Inferior parietal cortex (tissue), 1 donor: ENCODE measurements around the gene GALNT5.
"Not testable (repeated sequence)": the region's sequence is repeated elsewhere in the genome, so short reads cannot be mapped to it uniquely, and the experiment has no call there.

ENCODE experiments used
- DNase-seq: peaks from one replicate; pipeline ENCODE4 v3.0.0-alpha.2; 2016; ENCODE audit errors: extremely low spot score

Gene GALNT5

DNA sequence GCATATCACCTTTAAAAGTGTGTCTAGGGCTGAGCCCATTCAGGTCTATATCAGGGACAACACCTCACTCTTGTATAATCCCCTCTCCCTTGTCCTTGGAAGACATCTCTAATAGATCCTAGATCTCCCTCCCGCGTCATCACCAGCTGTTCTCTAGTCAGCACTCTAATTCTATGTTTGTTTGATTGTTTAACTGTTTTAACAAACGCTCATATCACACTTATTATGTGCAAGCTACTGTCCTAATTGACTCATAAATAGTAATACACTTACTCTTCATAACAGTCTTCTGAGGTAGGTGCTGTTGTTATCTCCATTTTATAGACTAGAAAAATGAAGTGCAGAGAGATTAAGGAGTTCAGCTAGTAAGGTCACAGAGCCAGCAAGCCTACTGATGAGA lies 69.7 kb downstream of the GALNT5 start:
- no peak for DNase-seq

DNA sequence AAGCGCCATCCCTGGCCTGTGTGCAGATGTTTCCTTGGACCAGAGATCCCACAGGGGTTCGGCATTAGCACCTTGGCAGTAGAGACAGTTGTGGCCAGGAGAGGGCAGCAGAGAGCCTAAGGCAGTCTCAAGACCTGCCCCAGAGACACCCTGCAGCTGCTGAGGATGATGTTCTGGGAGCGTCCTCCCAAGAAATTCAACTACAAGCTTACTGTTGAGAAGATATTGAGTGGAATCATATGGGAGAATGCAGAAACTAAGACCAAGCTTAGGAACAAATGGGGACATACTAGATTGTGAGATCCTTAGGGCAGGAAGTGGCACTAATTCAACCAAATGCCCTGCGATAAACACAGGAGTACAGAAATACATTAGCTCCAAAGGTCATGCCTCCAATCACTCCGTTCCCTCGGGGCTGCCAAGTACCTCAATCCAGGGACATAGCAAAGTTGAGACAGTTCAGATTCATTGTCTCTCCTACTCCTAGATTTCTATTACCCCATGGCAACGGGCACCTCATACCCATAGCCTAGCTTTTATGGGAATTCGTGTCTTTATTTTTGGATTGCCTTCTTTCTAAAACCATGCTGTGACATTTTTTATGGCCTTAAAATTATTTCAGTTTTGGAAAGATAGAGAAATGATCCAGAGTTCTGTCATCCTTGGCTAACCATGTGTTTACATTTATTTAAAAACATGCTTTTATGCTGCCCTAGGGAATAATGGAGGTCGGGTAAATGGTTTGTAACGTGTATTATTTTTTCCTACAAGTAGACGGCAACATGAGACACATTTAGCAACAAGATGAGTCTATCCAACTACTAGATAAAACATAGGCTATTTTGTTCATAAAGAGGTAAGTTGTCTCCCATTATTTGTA lies 70.4 kb downstream of the GALNT5 start:
- peak; percentile 93 for DNase-seq

DNA sequence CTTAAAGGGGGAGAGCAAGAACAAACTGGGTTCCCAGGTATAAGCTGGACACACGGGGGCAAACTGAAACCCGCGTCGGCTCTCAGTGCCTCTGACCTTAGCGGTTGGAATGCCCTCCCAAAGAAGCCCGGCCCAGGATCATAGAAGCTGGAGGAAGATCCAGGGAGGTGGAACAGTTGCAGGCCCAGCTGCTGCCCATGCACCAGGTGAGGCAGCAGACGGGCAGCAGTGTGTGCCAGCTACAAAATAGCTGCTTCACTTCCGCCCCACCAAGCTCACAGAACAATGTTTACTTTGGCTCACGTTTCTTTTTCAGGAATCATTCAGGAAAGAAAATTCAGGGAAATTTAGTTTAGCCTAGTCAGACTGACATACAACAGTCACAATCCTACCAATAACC lies 72.0 kb downstream of the GALNT5 start:
- DNase-seq: no peak

DNA sequence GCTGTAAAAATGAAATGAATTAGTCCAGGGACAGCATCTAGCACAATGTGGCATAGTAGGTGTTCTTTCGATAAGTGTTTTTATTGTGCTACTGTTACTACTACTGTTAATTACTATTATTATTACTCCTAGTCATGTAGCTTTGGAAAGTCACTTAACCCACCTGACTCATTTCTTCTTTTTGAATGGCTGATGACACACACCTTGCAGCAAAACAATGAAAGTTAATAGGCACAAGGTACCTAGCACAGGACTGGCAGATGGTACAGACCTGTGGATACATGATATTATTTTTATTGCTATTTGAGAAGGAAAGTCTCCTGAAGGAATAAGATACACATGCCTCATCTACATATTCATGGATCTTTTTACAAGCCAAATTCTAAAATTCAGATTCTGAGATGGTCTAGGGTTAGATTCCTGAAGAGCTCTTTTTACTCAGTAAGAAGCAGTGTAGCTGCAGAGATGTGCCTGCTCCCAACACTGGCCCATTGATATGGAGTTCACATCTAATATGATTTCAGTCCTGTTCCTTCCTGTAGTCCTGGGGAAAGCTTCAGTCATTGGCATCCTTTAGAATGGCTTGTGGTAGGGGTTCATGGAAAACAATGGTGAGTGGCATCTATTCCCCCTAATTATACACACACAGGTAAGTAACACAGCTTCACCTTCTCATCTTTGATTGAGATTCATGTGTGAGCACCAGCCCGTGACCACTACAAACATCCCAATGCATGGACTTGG lies 76.0 kb downstream of the GALNT5 start:
- DNase-seq: no peak

DNA sequence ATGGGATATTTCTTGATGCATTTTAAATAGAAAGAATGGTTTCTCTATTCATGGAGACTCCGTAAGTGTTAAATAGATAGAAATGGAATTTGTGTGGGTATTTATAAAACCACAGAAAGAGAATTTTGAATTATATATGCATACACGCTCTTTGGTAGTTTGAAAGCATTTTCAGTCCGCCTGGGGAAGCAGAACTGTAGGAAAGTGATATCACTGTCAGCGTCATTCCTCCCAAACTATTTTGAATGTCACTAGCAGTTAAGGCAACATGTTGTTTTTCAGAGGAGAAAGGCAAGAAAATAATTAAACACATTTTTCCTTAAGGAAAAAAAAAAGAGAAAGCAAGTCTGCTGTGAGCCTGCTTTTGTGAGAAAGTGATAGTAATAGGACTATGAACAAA lies 76.8 kb downstream of the GALNT5 start:
- no peak for DNase-seq

DNA sequence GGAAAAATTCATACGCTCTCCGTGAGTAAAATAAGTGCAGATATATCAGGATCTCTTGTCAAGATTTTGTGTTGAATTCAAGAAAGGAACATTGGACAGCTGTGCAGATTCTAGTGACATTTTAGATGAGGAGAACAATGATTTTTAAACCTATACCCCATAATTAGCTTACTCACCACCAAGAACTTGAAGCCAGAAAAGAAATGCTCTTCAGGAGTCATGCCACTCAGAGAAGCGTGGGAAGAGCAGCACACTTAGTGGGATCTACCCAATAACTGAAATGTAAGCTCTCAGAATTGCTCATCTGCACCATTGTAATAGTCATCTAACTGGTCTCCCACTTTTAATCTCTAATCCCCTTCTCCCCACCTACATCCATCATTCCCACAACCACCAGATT lies 77.3 kb downstream of the GALNT5 start:
- no peak for DNase-seq

DNA sequence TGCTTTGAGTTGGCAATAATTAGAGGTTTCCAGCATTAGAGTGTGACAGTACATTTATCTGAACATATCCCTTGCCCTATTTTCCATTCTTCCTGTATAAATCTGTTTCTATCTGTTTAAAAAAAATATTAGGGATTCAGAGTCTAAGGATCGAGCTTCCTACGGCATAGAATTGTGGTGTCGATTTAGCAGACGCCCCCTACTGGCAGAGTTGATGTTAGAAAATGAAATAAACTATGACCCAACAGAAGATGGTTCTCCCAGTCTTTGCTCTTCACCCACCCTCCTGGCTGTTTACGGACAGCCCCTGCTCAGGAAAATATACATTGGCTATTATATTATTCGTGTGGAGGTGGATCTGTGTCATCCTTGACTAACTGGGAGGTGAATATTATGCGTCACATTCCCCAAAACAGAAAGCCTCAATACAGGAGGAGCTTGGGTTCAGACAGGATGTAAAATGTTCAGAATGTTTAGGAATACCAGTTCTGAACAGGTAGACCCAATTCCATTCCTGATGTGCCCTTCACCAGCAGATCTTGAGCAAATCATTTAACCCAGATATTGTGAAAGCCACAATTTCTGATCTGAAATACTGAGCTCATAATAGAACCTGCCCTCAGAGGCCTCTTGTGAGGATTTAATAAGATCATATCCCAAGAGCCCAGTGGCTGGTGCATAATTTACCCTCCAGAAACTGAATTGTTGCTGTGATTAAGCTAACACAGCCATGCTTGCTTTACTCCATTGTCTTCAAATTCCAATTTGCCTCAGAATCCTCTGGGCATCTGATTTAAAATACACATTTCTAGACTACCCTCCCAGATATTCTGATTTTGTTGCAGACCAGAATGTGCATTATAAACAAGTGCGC lies 78.9 kb downstream of the GALNT5 start:
- peak; percentile 73 for DNase-seq

DNA sequence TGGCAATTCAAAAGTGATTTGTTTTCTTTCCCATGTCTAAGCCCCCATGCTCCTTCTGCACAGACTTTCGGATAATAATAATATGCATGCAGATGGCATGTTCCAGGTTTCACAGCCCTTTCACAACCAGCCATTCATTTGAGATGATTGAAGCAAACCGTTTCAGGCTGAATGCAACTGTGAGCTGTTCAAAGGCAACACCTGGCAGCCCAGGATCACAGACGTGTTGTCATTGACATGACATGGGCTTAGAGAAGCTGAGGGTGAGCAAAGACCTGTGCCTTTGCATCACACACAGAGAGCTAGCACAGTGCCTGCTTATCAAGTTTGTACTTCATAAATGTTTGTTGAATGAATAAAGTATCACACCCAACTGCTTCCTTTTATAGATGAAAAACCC lies 80.5 kb downstream of the GALNT5 start:
- no peak for DNase-seq

DNA sequence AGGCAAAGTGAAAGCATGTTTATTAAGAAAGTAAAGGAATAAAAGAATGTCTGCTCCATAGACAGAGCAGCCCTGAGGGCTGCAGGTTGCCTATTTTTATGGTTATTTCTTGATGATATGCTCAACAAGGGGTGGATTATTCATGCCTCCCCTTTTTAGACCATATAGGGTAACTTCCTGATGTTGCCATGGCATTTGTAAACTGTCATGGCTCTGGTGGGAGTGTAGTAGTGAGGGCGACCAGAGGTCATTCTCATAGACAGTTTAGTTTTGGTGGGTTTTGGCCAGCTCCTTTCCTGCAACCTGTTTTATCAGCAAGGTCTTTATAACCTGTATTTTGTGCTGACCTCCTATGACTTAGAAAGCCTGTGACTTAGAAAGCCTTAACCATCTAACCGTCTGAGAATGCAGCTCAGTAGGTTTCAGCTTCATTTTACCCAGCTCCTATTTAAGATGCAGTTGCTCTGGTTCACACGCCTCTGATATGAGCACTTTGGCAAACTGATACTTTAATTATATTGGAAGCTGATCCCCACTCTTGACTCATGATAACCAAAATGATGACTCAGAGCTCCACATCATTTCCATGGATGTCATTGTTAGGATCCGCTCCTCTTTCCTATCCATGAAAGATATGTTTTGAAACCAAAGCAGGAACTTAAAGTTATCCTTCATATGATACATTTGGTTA lies 82.6 kb downstream of the GALNT5 start:
- no peak for DNase-seq

DNA sequence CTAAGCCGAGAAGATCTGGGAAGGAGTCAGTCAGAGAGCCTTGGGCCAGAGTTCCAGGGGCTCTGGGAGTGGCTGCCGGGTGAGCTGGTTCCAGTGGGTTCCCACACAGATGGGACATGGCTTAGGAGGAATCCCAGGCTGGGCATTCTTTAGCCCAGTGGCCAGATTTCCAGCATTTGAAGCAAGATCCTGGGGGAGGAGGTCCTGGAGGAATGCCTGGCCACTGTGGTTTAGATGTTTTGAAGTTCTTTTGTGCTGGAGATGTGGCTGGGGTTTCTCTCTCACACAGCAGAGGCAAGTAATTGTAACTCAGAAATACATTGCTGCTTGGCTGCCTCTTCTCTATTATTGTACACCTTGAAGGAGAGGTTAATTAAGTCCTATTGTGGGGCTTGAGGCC lies 83.9 kb downstream of the GALNT5 start:
- DNase-seq: not testable (repeated sequence)

DNA sequence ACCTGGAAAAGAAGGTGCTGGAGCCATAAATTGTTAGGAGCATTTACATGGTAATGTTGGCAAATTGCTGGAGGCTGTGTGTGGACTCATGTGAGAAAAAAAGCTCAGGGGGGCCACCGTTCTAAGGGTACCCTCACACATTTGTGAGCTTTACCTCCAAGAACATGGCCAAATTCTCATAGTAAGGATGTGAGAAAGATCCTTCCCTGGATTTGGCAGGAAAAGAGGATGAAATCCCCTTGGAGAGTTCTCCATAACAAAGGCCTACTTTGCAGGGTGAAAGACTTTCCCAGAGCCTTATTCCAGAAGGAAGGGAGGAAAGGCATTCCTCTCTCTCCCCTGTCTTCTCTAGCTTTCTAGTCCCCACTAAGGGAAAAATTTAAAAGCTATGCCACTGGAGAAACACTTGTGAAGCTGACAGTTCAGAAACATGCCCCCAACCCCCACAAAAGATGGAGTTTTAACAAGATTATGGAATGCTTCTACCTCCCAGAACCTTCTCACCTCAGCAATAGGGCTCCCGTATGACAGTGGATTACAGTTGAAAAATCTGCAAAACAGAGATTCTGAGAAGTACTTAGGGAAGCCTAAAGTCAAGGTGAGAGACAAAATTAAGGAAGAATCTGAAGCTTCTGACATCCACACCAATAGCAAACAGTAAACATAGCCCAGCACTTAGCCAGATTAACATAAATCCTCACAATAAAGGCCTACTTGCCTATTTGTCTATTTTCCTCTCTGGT lies 88.3 kb downstream of the GALNT5 start:
- DNase-seq: no peak

DNA sequence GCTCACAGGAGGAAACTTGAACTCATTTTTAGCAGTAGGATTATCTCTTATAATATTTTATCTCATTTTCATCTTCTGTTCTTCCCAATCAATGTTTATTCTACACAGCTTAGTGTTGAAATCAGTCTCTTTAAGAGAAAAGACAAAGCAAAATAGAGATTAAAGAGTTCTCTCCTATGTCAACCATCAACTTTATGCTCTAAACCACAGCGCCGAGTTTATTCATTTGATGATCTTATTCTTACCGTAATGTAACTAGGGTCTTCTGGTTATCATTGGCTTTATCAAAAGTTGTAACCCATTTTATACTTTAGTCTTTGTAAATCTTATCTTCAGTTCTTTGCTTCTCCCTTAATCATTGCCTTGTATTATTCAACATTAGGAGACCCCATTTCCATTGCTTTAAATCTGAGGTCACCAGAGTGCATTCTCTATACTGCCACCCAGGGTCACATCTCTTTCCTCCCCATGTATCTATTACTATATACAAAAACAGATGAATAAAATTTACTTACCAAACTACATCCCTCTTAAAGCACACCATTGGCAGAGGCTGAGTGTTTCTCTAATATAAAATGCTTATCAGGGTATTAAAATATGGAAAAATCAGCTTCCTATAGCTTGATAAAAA lies 90.9 kb downstream of the GALNT5 start:
- DNase-seq: no peak

DNA sequence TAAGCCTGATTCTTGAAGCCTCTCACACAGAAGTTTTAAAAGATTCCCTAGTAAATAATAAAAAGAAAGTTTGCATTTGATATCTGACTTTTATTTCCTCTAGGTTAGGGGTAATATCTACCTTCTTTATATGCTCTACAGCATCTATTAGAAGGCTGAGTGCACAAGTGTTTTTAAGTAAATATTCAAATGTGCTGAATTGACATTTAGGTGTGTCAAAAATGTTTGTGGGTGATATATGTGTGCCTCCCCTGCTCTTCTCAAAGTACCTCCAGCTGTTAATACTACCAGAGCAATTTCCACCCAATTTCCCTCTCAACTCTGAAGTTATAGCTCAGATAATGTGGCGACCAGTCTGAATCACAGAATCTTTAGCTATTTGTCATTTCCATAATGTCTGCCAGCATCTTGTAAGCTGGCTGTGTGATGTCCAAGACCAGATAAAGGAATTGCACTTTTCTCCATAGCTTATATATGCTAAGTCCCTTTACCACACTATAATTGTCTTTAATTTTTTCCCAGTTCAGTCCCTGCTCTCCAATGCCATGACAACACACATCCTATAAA lies 92.5 kb downstream of the GALNT5 start:
- no peak for DNase-seq

DNA sequence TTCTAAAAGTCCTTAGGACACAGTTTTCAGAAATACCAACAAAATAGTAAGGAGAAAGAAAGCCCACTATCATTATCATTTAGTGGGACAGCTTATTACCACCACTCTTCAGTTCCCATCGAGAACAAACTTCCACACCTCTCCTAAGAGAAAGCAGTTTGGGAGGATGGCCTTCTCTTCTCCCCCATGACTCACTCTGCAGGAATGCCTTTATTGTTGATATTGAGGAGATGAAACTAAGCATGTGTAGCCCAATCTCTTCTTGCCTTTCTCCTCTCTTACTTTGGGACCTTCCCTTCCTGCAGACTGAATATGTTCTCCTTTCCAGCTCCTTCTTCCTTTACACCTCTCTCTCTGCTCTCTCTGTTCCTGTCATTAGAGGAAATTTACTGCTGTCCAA lies 98.1 kb downstream of the GALNT5 start:
- DNase-seq: no peak

DNA sequence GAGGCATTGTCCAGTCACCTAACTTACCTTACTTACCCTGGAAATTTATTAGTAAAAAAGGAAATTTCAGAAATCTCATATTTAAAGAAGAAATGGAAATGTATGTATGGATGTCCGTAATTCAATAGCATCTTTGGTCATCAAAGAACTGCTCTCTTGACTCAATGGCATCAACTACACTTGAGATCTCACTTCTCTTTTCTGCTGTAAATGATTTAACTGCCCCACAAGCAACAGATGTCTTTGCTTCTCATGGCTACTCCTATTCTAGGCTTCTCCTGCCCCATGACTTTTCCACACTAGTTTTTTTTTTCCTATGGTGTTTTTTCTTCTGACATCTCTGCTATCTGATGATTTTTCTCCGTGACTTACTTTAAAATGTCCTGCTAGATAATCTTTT lies 102.1 kb downstream of the GALNT5 start:
- DNase-seq: no peak

DNA sequence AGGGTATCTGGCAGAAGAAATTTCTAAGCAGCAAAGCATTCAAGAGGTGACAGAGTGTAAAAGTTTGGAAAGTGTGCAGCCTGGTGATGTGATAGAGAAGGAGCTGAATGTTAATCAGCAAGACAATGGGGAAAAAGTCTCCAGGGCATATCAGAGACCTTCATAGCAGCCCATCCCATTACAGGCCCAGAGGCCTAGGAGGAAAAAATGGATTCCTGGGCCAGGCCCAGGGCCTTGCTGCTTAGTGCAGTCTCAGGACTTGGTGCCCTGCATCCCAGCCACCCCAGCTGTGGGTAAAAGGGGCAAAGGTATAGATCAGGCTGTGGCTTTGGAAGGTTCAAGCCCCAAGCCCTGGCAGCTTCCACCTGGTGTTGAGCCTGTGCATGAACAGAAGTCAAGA lies 104.0 kb downstream of the GALNT5 start:
- no peak for DNase-seq

DNA sequence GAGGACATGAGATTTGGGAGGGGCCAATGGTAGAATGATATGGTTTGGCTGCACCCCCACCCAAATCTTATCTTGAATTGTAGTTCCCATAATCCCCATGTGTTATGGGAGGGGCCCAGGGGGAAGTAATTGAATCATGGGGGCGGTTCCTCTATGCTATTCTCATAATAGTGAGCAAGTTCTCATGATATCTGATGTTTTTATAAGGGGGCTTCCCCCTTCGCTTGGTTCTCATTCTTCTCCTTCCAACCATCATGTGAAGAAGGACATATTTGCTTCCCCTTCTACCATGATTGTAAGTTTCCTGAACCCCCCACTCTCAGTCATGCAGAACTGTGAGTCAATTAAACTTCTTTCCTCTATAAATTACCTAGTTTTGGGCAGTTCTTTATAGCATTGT lies 105.1 kb downstream of the GALNT5 start:
- no peak for DNase-seq

DNA sequence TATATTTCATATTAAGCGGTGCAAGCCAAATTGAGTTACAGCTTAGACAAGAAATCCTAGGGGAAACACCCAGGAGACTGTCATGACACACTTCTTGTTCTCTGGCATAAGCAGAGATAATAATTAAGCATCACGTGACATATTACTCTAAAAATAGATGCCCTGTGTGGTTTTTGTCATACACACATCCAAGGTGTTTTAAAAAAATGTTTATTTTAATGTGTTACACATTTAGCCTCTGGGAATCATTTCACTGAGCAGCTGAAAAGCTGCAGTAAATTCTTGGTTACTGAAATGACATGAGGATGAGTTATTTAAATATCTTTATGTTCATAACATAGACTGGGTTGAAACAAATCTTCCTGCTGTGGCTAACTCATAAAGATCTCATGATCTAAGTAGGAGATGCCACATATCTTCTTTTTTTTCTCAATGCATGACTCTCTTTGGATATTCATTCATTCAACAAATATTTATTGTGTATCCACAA lies 106.2 kb downstream of the GALNT5 start:
- DNase-seq: no peak
